ENCODE results near the gene SIRT7. TPM values are rescaled to one million over a fixed set of nuclear protein-coding genes. Genes with fewer than 3 reads are reported as not detected.
A peak's percentile ranks its signal among the peaks of the same experiment; 100 is the strongest.

Gene SIRT7
- total RNA-seq, 3 donors from 2014 or later: 41.1 to 47.2 (median 46.3) TPM

- DNase-seq (no peak), ATAC-seq (no peak)
- Mint-ChIP-seq H3K4me3 (no peak overlapping the region), H3K36me3 (ENCODE audit: insufficient read depth) (peaks cover 9% of the 10 kb centered on the region), H3K4me1 (ENCODE audit: low read depth) (peaks cover 9% of the 10 kb centered on the region), H3K9me3 (no peaks in the 10 kb centered on the region), H3K27me3 (ENCODE audit: low read depth) (peaks cover 19% of the 10 kb centered on the region)
These were observed 12.5 kb upstream of the SIRT7 start for GRCh38 chr17:81930142-81931125.

DNA sequence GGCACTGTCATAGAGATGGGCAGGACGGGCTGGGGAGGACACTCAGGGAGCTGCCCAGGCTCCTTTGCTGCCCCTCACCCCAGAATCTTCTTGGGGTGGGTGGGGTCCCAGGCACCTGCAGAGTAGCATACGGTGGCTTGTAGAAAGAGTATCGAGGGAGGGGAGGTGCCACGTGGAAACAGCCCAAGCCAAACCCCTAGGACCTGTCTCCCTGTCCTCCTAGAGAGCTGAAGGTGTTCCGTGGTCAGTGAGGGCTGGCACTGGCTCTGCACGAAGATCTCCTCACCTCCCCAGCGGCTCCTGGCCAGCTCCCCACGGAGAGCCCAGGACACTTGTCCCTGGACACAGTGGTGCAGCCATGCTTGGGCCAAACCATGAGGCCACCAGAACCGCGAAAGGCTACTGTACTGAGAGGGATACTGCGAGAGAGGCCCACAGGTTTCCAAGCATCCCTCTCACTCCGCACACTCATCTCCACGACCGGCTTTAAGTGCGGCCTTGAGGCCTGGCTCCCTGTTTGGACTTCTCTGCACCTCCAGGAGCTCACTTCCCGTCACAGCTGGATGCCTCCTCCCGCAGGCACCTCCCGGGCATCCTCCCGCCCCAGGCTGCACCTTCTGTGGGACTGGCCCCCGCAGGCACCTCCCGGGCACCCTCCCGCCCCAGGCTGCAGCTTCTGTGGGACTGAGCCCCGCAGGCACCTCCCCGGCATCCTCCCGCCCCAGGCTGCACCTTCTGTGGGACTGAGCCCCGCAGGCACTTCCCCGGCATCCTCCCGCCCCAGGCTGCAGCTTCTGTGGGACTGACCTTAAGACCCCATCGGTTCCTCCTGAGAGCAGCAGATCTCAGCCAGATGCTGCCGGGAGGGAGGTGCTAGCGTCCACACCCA, 11.5 kb upstream of the SIRT7 start:
- Mint-ChIP-seq H3K4me3 (peak overlapping the region; percentile 66), H3K4me1 (ENCODE audit: low read depth) (peaks cover 12% of the 10 kb centered on the region), H3K27me3 (ENCODE audit: low read depth) (peaks cover 19% of the 10 kb centered on the region), H3K36me3 (ENCODE audit: insufficient read depth) (peaks cover 5% of the 10 kb centered on the region), H3K9me3 (no peaks in the 10 kb centered on the region)
- DNase-seq (no peak), ATAC-seq (no peak)

GRCh38 chr17:81928544-81929252, 10.7 kb upstream of the SIRT7 start:
- DNase-seq (no peak), ATAC-seq (no peak)
- H3K27me3 Mint-ChIP-seq (ENCODE audit: low read depth): peaks cover 19% of the 10 kb centered on the region
- H3K9me3 Mint-ChIP-seq: no peaks in the 10 kb centered on the region
- H3K36me3 Mint-ChIP-seq (ENCODE audit: insufficient read depth): peaks cover under 1% of the 10 kb centered on the region
- peaks cover 16% of the 10 kb centered on the region for H3K4me1 Mint-ChIP-seq (ENCODE audit: low read depth)
- H3K4me3 Mint-ChIP-seq: peak overlapping the region; percentile 66

DNA sequence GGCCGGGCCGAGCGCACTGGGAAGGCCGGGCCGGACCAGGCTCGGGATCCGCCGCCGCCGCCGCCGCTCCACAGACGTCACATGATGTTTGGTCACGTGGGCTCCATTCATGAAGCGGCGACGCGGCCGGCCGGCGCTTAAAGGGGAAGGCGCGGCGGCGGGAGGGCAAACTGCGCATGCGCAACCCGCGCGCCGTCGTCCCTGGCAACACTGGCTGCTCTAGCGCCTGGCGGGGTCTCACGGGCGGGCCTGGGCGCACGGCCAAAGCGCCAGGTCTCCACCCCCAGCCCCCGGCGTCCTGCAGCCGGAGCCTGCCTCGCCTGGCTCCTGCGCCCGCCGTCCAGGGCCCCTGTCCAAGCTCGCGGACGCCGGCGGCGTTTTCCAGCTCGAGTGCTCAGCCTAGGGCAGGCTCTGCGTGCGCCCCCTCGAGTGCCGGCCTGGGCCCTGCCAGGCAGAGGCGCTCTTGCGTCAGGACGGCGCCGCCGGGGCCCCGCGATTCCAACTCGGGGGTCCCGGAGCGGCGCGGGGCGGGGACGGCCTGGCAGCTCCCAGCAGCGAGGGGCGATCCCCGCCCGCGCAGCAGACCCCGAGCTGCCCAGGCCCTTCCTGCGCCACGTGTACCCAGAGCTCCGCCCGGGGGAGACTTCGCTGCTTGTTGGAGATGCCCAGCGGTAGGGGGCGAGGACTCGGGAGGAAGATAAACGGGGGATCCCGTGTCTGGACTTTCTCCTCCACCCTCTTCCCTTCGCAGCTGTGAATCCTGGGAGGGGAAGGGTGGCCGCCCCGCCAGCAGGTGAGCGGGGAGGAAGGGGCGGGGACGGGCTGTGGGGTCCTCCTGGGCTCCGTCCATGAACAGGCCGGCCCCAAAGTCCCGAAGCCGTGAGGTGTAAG, 9.9 kb upstream of the SIRT7 start, which contains the start of gene MAFG:
Gene MAFG (minus strand): TSS at position 83 of the 891 bp plus-strand sequence. CDS start 4,550 bp downstream, outside the sequence.
- no peaks in the 10 kb centered on the region for H3K36me3 Mint-ChIP-seq (ENCODE audit: insufficient read depth)
- no peaks in the 10 kb centered on the region for H3K9me3 Mint-ChIP-seq
- peak; percentile 71 to 73 for ATAC-seq
- peak; percentile 85 for DNase-seq
- H3K27me3 Mint-ChIP-seq (ENCODE audit: low read depth): peaks cover 19% of the 10 kb centered on the region
- H3K4me1 Mint-ChIP-seq (ENCODE audit: low read depth): peaks cover 16% of the 10 kb centered on the region
- H3K4me3 Mint-ChIP-seq: peak within 1 kb of the TSS; percentile 89

- H3K4me1 Mint-ChIP-seq (ENCODE audit: low read depth): peaks cover 16% of the 10 kb centered on the region
- DNase-seq (peak; percentile 26), ATAC-seq (peak; percentile 8 to 16)
- no peak overlapping the region for H3K4me3 Mint-ChIP-seq
- peaks cover 19% of the 10 kb centered on the region for H3K27me3 Mint-ChIP-seq (ENCODE audit: low read depth)
- H3K9me3 Mint-ChIP-seq: no peaks in the 10 kb centered on the region
- peaks cover 2% of the 10 kb centered on the region for H3K36me3 Mint-ChIP-seq (ENCODE audit: insufficient read depth)
These were observed 9.2 kb upstream of the SIRT7 start for GRCh38 chr17:81927152-81927652.

- peak; percentile 59 for DNase-seq
- ATAC-seq: peak; percentile 36 to 42
- Mint-ChIP-seq H3K27me3 (ENCODE audit: low read depth) (peaks cover 15% of the 10 kb centered on the region), H3K4me3 (peak overlapping the region; percentile 89), H3K9me3 (no peaks in the 10 kb centered on the region), H3K4me1 (ENCODE audit: low read depth) (peaks cover 16% of the 10 kb centered on the region), H3K36me3 (ENCODE audit: insufficient read depth) (peaks cover 3% of the 10 kb centered on the region)
These were observed 8.6 kb upstream of the SIRT7 start for GRCh38 chr17:81926451-81927151.

GRCh38 chr17:81925860-81926450, 8.0 kb upstream of the SIRT7 start:
- ATAC-seq: no peak
- H3K27me3 Mint-ChIP-seq (ENCODE audit: low read depth): peaks cover 12% of the 10 kb centered on the region
- H3K36me3 Mint-ChIP-seq (ENCODE audit: insufficient read depth): peaks cover 6% of the 10 kb centered on the region
- peaks cover 16% of the 10 kb centered on the region for H3K4me1 Mint-ChIP-seq (ENCODE audit: low read depth)
- no peak for DNase-seq
- H3K4me3 Mint-ChIP-seq: peak overlapping the region; percentile 89
- H3K9me3 Mint-ChIP-seq: no peaks in the 10 kb centered on the region

DNA sequence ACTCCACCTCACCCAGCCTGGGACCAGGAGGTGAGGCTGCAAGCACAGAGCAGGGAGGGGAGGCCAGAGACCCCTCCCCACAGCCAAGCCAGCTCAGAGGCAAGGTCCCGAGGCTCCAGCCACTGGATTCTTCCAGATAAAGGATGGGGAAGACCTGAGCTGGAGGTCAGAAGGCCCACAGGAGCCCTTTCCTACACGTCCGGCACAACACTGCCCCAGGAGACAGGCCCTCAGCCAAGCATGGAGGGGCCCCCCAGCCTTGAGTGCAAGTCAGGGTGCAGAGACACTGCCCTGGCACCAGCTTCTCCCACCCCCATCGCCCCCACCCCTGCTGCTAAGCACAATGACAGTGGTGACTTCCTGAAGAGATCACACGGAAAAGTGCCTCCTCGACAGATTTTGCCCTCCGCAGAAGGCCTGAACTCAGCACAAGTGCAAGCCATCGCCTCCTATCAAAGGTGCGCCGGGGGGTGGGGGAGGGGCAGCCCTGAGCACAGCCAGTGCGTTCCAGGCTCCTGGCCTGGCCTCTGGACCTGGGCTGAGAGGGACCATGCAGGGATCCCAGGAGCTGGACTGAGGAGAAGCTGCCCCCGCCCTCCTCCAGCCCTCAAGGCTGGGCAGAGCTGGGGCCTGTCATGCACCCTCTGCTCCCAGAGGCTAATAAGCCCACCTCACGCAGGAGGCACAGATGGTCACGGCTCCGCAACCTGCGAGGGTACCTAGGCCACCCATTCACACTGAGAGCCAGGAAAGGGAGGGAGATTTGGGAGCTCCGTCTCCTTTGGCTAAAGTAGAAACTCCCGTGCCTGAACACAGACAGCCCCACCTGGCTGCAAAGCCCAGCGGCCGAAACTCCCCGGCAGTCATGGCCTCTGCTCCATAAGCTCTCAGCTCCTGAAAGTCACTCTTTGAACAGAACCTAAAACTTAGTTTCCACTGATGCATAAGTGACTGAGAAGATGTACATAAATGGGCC, 6.9 kb upstream of the SIRT7 start:
- H3K36me3 Mint-ChIP-seq (ENCODE audit: insufficient read depth): peaks cover 7% of the 10 kb centered on the region
- no peaks in the 10 kb centered on the region for H3K9me3 Mint-ChIP-seq
- no peak for ATAC-seq
- H3K4me1 Mint-ChIP-seq (ENCODE audit: low read depth): peaks cover 16% of the 10 kb centered on the region
- DNase-seq: no peak
- H3K4me3 Mint-ChIP-seq: peak overlapping the region; percentile 89
- peaks cover 7% of the 10 kb centered on the region for H3K27me3 Mint-ChIP-seq (ENCODE audit: low read depth)

DNA sequence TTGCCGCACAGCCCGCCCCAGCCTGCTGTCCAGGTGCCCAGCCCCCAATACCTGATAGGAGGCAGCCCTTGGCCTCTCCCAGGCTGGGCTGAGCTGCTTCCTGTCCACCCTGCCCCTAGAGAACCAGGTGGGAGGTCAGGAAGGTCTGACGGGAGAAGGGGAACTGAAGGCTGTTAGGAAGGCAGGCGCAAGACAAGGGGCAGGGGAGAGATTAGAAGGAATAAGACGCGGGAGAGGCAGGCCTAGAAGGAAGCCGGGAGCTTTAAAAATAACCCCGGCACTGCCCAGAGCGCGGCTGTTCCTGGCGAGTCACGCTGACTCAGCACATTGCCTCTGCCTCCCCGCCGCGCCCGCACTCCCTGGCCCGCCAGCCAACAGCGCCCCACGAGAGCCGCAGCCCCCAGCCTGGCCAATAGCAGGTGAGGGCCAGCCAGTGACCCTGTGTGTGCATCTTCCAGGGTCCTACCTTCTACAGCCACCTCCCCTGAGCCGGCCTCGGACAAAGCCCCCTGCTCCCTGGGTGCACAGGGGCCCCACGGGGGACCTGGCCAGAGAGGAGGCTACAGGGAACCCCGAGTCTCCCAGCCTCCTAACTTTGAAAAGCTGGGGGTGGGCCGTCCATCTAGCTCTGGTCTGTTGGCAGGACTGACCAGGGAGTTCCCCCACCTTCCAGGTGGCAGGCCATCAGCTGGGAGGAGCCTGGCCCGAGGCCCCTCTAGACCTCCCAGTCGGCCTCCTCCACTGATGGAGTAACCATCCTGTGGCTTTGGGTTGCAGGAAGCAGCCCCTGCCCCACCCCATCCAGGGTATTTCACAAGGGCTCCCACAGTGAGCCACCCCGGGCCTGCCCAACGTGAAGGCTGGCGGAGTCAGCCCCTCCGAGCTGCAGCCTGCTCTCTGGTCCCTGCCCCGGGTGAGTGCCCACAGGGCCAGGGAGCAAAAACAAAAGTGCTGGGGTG, 5.6 kb upstream of the SIRT7 start:
- Mint-ChIP-seq H3K36me3 (ENCODE audit: insufficient read depth) (peaks cover 7% of the 10 kb centered on the region), H3K4me1 (ENCODE audit: low read depth) (peaks cover 16% of the 10 kb centered on the region), H3K9me3 (no peaks in the 10 kb centered on the region), H3K4me3 (no peak overlapping the region), H3K27me3 (ENCODE audit: low read depth) (no peaks in the 10 kb centered on the region)
- DNase-seq (no peak), ATAC-seq (no peak)

DNA sequence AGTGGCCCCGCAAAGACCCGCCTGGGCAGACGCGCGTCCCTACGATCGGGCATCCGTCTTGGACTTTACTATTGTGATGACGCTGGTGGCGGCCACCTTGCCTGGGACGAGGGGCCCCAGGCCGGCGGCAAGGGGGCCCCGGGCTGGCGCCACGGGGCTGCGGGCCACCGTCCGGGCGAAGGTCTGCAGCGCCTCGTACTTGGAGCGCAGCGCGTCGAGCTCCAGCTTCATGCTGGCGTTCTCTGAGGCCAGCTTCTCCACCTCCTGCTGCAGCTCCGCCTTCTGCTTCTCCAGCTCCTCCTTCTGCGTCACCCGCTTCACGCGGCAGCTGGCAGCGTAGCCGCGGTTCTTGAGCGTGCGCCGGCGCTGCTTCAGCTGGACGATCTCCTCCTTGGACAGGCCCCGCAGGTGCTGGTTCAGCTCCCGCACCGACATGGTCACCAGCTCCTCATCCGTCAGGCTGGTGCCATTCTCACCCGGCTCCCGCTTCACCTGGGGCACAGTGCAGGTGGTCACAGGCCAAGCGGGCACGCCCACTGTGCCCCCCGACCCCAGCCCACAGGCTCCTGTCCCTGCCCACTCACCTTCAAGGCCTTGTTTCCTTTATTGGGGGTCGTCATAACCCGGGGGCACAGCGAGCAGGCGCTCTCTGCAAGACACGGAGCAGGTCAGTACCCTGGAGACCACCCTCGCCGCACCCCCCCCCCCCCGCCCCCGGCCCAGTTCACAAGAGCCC, 4.8 kb upstream of the SIRT7 start:
- Mint-ChIP-seq H3K36me3 (ENCODE audit: insufficient read depth) (peaks cover 7% of the 10 kb centered on the region), H3K4me3 (no peak overlapping the region), H3K4me1 (ENCODE audit: low read depth) (peaks cover 21% of the 10 kb centered on the region), H3K27me3 (ENCODE audit: low read depth) (no peaks in the 10 kb centered on the region), H3K9me3 (no peaks in the 10 kb centered on the region)
- DNase-seq: no peak
- no peak for ATAC-seq

Measured in activated T-cell treated with anti-CD3 and anti-CD28 coated beads, Interleukin-2, amount 50 U/mL, for 4 hours (primary cell).